Ovary (tissue), 9 donors: ENCODE results near the gene CCT5. TPM values are rescaled to one million over a fixed set of nuclear protein-coding genes. Genes with fewer than 3 reads are reported as not detected.
"Not testable (repeated sequence)": the region's sequence is repeated elsewhere in the genome, so short reads cannot be mapped to it uniquely, and the experiment has no call there.

Source experiments
- DNase-seq, 5 donors: peaks; one replicate each; pipeline ENCODE4 v3.0.0-alpha.2; 2019 to 2020
- H3K27ac ChIP-seq, 2 donors: fragments of 200-600 bp; one replicate each; pipeline versions ENCODE4 v1.5.1 to v1.8.0; 2019 to 2022
- H3K27me3 ChIP-seq: fragments of 200-600 bp; one replicate; pipeline ENCODE4 v1.8.0; 2022
- H3K36me3 ChIP-seq: fragments of 200-600 bp; sonication (generic); one replicate; pipeline ENCODE4 v1.5.1; 2019
- H3K4me1 ChIP-seq: one replicate; pipeline ENCODE4 v1.8.1; 2013; ENCODE audit warnings: mild to moderate bottlenecking, moderate library complexity; ENCODE audit not compliant: insufficient read depth
- H3K4me3 ChIP-seq: fragments of 200-600 bp; sonication (generic); one replicate; pipeline ENCODE4 v1.5.1; 2017
- H3K9me3 ChIP-seq, 2 donors: fragments of 200-600 bp in 1 of 2; sonication (generic) in 1 of 2; one replicate each; pipeline versions ENCODE4 v1.5.1 to v1.8.1; 2013 to 2019; ENCODE audit warnings: mild to moderate bottlenecking in 1 of 2, moderate library complexity in 1 of 2
- CTCF ChIP-seq, 3 donors: fragments of 450-650 bp in 2 of 3; fragments of 200-600 bp in 1 of 3; IDR thresholded peaks; one replicate each; pipeline versions ENCODE4 v1.5.1 to v1.8.0; 2016 to 2022; ENCODE audit warnings: antibody characterized with exemption in 3 of 3, mild to moderate bottlenecking in 1 of 3
- EP300 ChIP-seq: sonication (generic); formaldehyde crosslinking; IDR thresholded peaks from one replicate; pipeline ENCODE4 v1.6.1; 2017; ENCODE audit warnings: antibody characterized with exemption
- POLR2A ChIP-seq: fragments of 450-650 bp; IDR thresholded peaks from one replicate; pipeline ENCODE4 v1.6.1; 2017; ENCODE audit warnings: antibody characterized with exemption, mild to moderate bottlenecking, moderate library complexity
- WGBS, 3 donors: extraction: QIAGEN DNeasy Blood & Tissue Kit in 1 of 3; methylation state at CpG; one replicate each; pipeline versions ENCODE4 v1.1.5 to v1.1.7; 2013 to 2017; 5-methylcytosine and 5-hydroxymethylcytosine counted together
- intact Hi-C, 4 donors: fragments of 100-400 bp; cut with DNase I; formaldehyde crosslinking; loops; one replicate each; pipeline versions ENCODE4 v1.11.0 to v1.15.1; 2022 to 2023
- polyA plus RNA-seq, 2 donors: library from polyadenylated mRNA; stranded (reverse); fragments of 200-250 nt in 1 of 2; fragments of 350-450 nt in 1 of 2; fragmentation: Illumina TruSeq in 1 of 2; extraction: RNeasy Lipid Tissue Mini Kit (QIAGEN cat#74804) in 1 of 2; gene quantifications; one replicate each; pipeline ENCODE4 v1.2.3, GENCODE V29; 2013 to 2014
- total RNA-seq, 7 donors: library from RNA; depleted of rRNA in 2 of 7; stranded (reverse); fragments of >200 nt in 2 of 7; fragmentation: NEBNext Ultra II Directional in 3 of 7; extraction: Animal tissue kit (Norgen Biotek cat#: 25700) in 3 of 7; gene quantifications; one replicate each; pipeline versions ENCODE4 v1.1.0 to v1.2.4, GENCODE V29; 2016 to 2023
- donor health status: DM: no; HTN: no; CAD: no; lungs with moderate emphysema.
- donor health status: DM: no; HTN: no; CAD: no.
- donor health status: Bipolar disorder and iron deficiency.
- donor health status: DM: yes; HTN: yes; CAD: no.
- donor health status: DM: no; HTN: no; CAD: no.
- donor health status: DM: yes; HTN: yes; CAD: no.

Gene CCT5
- total and polyA plus RNA-seq, 9 donors: 69.1 to 250 (median 101) TPM

- TF ChIP-seq EP300 (no peak), POLR2A (no peak), CTCF (IDR thresholded peaks at IDR 0.05) (no peak)
- Histone ChIP-seq H3K4me1 (no peaks in the 10 kb centered on the region), H3K4me3 (no peak overlapping the region), H3K27ac (no peak overlapping the region), H3K27me3 (no peaks in the 10 kb centered on the region), H3K36me3 (no peaks in the 10 kb centered on the region), H3K9me3 (no peaks in the 10 kb centered on the region)
- intact Hi-C loops: no loop called here
- no peak for DNase-seq
- WGBS, 3 donors: 54 to 60% (median 54%) methylated on average over 7 of the region's 7 CpGs
Measured at GRCh38 chr5:10233505-10233904, 16.6 kb upstream of the CCT5 start.

- TF ChIP-seq EP300 (no peak), POLR2A (no peak), CTCF (IDR thresholded peaks at IDR 0.05) (no peak)
- Histone ChIP-seq H3K9me3 (no peaks in the 10 kb centered on the region), H3K36me3 (no peaks in the 10 kb centered on the region), H3K27ac (no peak overlapping the region), H3K27me3 (no peaks in the 10 kb centered on the region), H3K4me3 (no peak overlapping the region), H3K4me1 (no peaks in the 10 kb centered on the region)
- WGBS, 3 donors: 85 to 88% (median 86%) methylated on average over 8 of the region's 8 CpGs
- intact Hi-C loops: no loop called here
- DNase-seq: no peak
Measured at GRCh38 chr5:10235350-10235749, 14.7 kb upstream of the CCT5 start.

GRCh38 chr5:10243660-10244240 lies 6.3 kb upstream of the CCT5 start:
- 90 to 94% (median 92%) methylated on average over 1 of the region's 1 CpG for WGBS, 3 donors
- Histone ChIP-seq H3K36me3 (no peaks in the 10 kb centered on the region), H3K4me1 (peaks cover under 1% of the 10 kb centered on the region), H3K9me3 (no peaks in the 10 kb centered on the region), H3K27me3 (no peaks in the 10 kb centered on the region), H3K4me3 (no peak overlapping the region), H3K27ac (no peak overlapping the region)
- TF ChIP-seq POLR2A (no peak), CTCF (IDR thresholded peaks at IDR 0.05) (no peak), EP300 (no peak)
- intact Hi-C loops: no loop called here
- no peak for DNase-seq

GRCh38 chr5:10244342-10244944 lies 5.6 kb upstream of the CCT5 start:
- DNase-seq: no peak
- intact Hi-C loops: no loop called here
- no peaks in the 10 kb centered on the region for H3K36me3 ChIP-seq

GRCh38 chr5:10246761-10247160 lies 3.3 kb upstream of the CCT5 start:
- H3K27me3 ChIP-seq: no peaks in the 10 kb centered on the region
- H3K27ac ChIP-seq: no peak overlapping the region
- no peaks in the 10 kb centered on the region for H3K9me3 ChIP-seq
- intact Hi-C loops: no loop called here
- DNase-seq: no peak
- H3K36me3 ChIP-seq: no peaks in the 10 kb centered on the region
- 90 to 98% (median 95%) methylated on average over 3 of the region's 3 CpGs for WGBS, 3 donors
- no peak overlapping the region for H3K4me3 ChIP-seq
- peaks cover 7% of the 10 kb centered on the region for H3K4me1 ChIP-seq
- TF ChIP-seq EP300 (no peak), CTCF (IDR thresholded peaks at IDR 0.05) (no peak), POLR2A (no peak)

More at GRCh38 chr5:10244342-10244944, 5.6 kb upstream of the CCT5 start:
- 96 to 97% (median 97%) methylated on average over 10 of the region's 10 CpGs for WGBS, 3 donors
- TF ChIP-seq EP300: no peak
- no peak overlapping the region for H3K4me3 ChIP-seq
- no peaks in the 10 kb centered on the region for H3K9me3 ChIP-seq
- no peaks in the 10 kb centered on the region for H3K27me3 ChIP-seq
- no peak overlapping the region for H3K27ac ChIP-seq
- peaks cover 3% of the 10 kb centered on the region for H3K4me1 ChIP-seq

- DNase-seq, H3K36me3 ChIP-seq, H3K27ac ChIP-seq, H3K27me3 ChIP-seq, intact Hi-C loops, H3K9me3 ChIP-seq, H3K4me1 ChIP-seq, H3K4me3 ChIP-seq: not testable (repeated sequence)
- 87 to 92% (median 89%) methylated on average over 4 of the region's 4 CpGs for WGBS, 3 donors
Measured at GRCh38 chr5:10247217-10247616, 2.9 kb upstream of the CCT5 start.
